IPS DF 4.7 (cell line): Measurements from ENCODE around the gene FN3K.

ENCODE experiments used
- DNase-seq: peaks from one replicate; pipeline ENCODE4 v3.0.0-alpha.2; 2013; ENCODE audit warnings: low spot score; ENCODE audit errors: extremely low read depth

The FN3K gene

GRCh38 chr17:82734987-82735866 is at the start of gene FN3K:
FN3K (plus strand) TSS chr17:82735615; CDS start chr17:82735637, 22 bp downstream.
- DNase-seq, result no peak

- no peak for DNase-seq
Measured at GRCh38 chr17:82686366-82687324, 48.8 kb upstream of the FN3K start.

GRCh38 chr17:82687375-82687861 is 48.0 kb upstream of the FN3K start:
- DNase-seq, result no peak

GRCh38 chr17:82687871-82688270 is 47.5 kb upstream of the FN3K start:
- no peak for DNase-seq

GRCh38 chr17:82689077-82689476 is 46.3 kb upstream of the FN3K start:
- DNase-seq, result no peak

GRCh38 chr17:82690786-82691489 is 44.5 kb upstream of the FN3K start:
- no peak for DNase-seq

- DNase-seq, result no peak
Measured at GRCh38 chr17:82691714-82692113, 43.7 kb upstream of the FN3K start.

GRCh38 chr17:82692268-82692667 is 43.1 kb upstream of the FN3K start:
- no peak for DNase-seq

- no peak for DNase-seq
Measured at GRCh38 chr17:82693168-82693867, 42.1 kb upstream of the FN3K start.

GRCh38 chr17:82694647-82695046 is 40.8 kb upstream of the FN3K start:
- DNase-seq, result no peak

GRCh38 chr17:82696259-82696658 is 39.2 kb upstream of the FN3K start:
- DNase-seq, result no peak

- no peak for DNase-seq
Measured at GRCh38 chr17:82696916-82697807, 38.3 kb upstream of the FN3K start.

- DNase-seq, result no peak
Measured at GRCh38 chr17:82697808-82698064, 37.7 kb upstream of the FN3K start.

GRCh38 chr17:82698065-82698973 is 37.1 kb upstream of the FN3K start, which contains the start of gene RAB40B:
RAB40B (minus strand) TSS chr17:82698698; CDS start chr17:82698596, 102 bp downstream.
- DNase-seq, result peak; percentile 86

- no peak for DNase-seq
Measured at GRCh38 chr17:82698974-82699442, 36.4 kb upstream of the FN3K start.

- no peak for DNase-seq
Measured at GRCh38 chr17:82699551-82699950, 35.9 kb upstream of the FN3K start.

- DNase-seq, result no peak
Measured at GRCh38 chr17:82702231-82702927, 33.0 kb upstream of the FN3K start.
